HG03439 (cell line): Measurements from ENCODE around the gene NEUROD6.

ENCODE experiments used
- ATAC-seq: cut with Tn5 transposase; IDR thresholded peaks from one replicate; pipeline ENCODE4 v1.9.1; 2021; ENCODE audit warnings: mild to moderate bottlenecking, moderate library complexity; ENCODE audit not compliant: unreplicated experiment

Gene NEUROD6

GRCh38 chr7:31340603-31341002 is at the start of gene NEUROD6:
NEUROD6 (minus strand) TSS chr7:31340726; CDS start chr7:31339268, 1,458 bp downstream.
- no peak for ATAC-seq

DNA sequence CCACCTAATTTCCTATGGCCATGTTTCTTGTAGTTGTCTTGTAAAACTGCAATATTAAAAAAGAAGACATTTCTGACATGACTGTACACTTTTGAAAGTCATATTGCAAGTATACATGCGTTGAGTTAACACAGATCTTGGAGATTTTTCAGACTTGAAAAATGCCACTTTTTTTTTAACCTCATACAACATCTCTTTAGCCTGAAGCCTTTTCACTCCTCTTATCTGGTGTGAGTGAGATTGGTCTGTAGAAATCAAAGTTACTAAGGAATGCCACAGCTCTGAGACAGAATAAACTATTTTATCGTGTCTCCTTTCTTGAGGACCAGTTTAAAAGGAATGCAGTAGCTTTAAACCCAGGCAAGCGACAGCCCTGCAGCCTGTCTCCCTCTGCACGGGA is 43.9 kb upstream of the NEUROD6 start:
- ATAC-seq: no peak

GRCh38 chr7:31382722-31383121 is 42.2 kb upstream of the NEUROD6 start:
- ATAC-seq: no peak

DNA sequence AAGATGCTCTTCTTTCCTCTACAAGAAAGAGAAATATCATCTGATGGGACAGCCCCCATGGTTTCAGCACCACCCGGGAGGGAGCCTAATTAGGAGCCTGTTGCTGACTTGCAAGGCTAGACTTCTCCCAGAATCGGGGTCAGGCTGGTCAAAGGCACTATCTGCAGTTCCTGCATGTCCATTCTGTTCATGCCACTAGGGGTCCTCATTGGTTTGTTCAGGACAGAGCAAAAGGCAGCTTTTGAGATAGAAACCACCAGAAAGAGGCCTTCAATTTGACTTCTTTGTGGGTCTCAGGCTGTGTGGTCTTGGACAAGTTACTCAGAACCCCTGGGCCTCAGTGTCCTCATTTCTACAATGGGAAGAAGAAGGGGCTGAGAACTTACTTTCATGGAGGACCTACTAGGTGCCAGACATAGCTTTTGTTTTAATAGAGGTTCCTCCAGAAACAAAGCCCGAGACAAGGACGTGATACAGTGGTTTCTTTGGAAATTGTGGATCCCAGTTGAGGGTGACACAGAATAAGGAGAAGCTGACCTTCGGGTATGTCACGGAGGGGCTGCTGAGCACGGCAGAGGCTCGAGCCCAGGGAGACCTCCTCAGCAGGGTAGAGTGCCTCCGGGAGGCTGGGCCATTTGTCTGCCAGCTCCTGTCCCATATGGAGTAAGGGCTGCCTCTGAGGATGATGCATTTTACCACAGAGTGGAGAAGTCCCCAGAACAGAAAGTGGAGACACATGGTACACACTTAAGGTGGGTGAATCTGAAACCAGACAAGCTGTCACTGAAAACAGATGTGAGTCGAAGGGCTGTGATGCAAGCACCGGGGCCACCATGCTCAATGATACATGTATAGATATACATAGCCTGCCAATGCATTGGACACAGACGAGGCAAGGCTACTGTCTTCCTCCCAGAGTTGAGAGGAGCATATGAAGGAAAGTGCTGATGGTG is 33.1 kb upstream of the NEUROD6 start:
- peak; percentile 75 for ATAC-seq

GRCh38 chr7:31372231-31372959 is 31.9 kb upstream of the NEUROD6 start:
- no peak for ATAC-seq

DNA sequence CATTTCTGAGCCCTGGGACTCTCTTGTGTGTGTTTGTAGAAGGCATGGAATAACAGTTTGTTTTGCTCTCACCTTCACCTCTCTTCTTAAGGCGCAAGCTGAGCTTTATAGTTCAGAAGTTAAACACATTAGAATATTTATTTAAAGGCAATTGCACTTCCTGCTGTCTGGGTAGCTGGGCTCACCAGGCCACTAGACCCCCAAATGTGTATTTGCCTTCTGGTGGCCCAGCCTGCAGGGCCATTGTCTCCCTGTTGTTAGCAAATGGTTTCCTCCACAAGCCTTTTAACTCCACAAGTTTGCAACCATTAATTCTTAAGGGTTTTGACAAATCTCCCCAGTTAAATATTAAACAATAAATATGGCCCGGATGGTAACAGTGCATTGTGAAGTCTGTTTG is 31.1 kb upstream of the NEUROD6 start:
- ATAC-seq: no peak

GRCh38 chr7:31370609-31371008 is 30.1 kb upstream of the NEUROD6 start:
- no peak for ATAC-seq

DNA sequence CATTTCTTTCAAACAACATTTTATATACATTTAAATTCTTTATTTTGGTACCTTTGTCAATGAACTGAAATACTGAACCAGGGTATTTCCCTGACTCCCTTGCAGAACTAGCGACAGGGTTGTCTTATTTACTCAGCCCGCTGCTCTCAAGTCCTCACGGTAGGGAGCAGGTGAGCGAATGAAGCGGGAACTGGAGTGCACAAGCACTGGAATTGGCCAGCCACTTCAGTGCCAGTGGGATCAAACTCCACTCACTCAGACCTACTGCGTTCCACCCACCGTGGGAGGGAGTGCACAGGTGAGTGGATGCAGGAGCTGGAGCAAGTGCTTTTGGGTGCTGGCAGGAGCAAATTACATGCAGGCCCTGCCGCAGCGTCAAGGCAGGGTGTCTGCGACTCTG is 28.1 kb upstream of the NEUROD6 start:
- no peak for ATAC-seq

GRCh38 chr7:31363496-31363895 is 23.0 kb upstream of the NEUROD6 start:
- no peak for ATAC-seq

GRCh38 chr7:31363051-31363450 is 22.5 kb upstream of the NEUROD6 start:
- ATAC-seq: no peak

DNA sequence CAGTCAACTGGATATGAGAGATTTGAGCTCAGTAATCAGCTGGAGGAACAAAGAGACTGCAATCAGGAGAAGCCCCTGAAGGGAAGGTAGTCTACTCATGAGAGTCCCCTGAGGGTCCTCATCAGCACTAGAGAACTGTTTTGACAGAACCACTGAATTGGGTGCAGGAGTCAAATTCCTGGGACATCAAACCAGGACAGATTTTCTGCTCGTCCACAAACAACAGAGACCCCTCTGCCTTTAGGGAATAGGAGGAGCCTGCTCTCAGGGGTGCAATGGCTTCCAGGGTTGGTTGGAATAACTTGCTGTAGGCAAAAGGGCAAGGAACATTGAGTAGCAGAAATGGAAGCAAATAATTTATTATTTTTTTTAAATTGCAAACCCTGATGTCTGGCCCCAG is 21.9 kb upstream of the NEUROD6 start:
- no peak for ATAC-seq

DNA sequence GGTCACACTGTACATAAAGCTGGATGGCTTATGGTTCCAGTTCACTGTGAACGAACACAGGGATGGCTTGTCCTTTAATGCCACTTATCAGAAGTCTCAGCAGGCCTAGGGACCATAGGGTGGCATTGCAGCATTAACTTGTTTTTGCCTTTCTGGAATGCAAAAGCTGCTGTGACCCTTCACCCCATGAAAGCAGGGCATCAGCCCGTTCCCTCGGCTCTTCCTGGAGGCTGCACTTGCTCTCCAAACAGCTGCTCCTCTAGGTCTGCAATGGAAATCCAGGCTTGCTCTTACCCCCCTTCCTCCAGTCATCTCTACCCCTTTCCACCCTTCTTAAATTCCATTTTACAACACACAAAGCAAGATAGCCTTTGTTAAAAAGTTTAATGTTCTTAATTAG is 17.9 kb upstream of the NEUROD6 start:
- ATAC-seq: no peak

DNA sequence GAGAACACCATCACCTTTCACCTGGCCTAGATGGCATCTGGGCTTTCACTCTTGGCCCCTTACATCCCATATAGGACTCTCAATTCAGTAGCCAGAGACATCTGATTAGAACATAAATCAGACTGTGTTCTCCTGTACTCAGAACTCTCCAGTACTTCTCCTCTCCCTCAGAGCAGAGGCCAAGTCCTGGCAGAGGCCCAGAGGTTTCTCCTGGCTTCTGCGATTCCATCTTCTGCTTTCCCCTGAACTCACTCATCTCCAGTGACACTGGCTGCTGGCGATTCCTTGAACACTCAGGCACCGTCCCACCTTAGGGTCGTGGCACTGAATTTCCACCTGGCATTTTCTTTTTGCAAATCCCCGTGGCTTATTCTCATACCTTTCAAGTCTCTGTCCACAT is 4.9 kb upstream of the NEUROD6 start:
- no peak for ATAC-seq

DNA sequence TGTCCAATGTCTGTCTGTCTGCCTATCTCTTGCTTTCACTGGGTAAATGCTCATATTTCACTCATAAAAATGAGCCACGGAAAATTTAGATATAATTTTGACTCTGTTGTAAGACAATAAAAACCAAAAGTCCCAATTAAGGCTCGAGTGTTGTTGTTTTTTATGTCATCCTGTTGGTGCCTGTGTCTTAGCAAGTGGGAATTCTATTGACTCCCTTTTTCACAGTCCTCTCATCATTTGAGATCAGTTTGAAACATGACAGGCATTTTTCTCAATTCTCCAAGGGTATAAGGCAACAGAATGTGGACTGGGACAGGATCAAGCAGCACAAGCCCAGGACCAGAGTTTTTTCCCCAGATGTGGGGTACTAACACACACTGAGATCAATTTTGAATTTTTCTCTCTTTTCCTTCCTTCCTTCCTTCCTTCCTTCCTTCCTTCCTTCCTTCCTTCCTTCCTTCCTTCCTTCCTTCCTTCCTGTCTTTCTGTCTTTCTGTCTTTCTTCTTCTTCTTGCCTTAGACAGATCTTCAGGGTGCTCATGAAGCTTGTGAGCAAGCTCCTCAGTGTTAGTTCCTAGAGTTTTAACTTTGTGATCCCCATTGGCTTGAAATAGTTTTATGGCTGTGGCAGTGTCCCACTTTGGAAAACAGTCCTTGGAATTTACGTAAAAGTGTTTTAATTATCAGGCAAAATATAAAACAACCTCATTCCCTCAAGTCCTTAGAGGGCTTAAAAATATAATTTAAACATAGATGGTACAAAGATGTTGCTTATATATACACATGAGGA is 3.2 kb upstream of the NEUROD6 start:
- no peak for ATAC-seq

- no peak for ATAC-seq
Measured at GRCh38 chr7:31341141-31341540, 615 bp upstream of the NEUROD6 start.

DNA sequence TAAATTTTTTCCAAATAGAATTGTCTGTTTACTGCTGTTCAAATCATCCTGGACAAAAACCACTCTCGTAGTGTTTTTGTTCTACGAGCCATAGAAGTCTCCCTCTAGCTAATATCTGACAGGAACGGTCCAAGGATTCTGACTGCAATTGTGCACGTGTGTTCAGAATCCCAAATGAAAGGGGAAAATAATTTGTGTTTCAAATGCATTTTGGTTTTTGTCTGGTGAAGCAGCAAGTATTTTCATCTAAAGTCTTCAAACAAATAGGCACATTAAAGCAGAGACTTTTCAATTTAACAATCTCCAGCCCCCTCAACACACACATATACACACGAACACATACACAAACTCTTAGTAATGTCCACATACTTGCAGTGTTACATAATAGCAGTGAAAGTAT is 475 bp downstream of the NEUROD6 start:
- ATAC-seq: no peak

GRCh38 chr7:31338706-31339105 is 1.8 kb downstream of the NEUROD6 start:
- no peak for ATAC-seq

- no peak for ATAC-seq
Measured at GRCh38 chr7:31337002-31337565, 3.4 kb downstream of the NEUROD6 start.

GRCh38 chr7:31336202-31337001 is 4.1 kb downstream of the NEUROD6 start:
- ATAC-seq: no peak

GRCh38 chr7:31335884-31336201 is 4.7 kb downstream of the NEUROD6 start:
- ATAC-seq: no peak
